ENCODE results near the gene YTHDC2.

The YTHDC2 gene

DNA sequence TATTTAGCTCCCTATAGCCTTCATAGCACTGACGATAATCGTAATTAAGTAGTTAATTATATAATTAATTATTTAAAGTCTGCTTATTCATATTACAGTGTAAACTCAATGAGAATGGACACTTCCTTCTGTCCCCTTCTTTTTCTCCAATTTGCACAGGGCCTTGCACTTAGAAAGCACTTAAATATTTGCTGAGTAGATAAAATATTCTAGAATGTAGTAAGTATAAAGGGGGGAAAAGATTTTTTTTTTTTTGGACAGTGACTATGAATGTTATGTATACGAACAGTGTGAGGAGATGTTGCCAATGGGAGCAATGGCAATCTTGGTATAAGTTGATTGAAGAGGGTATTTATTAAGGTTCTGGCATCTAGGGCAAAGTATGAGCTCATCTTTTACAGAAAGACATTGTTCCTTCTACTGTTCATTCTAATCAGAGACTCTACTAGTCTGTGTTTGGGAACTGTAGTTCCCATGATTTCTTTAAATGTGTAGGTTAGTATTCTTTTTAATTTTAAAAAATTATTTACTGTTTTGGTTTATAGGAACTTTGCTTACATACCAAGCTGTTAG, 49.4 kb downstream of the YTHDC2 start:
- no peak for DNase-seq
- peaks cover 75% of the 10 kb centered on the region for H3K36me3 Mint-ChIP-seq (ENCODE audit: low read depth)
- no peak for TF ChIP-seq CTCF (IDR thresholded peaks at IDR 0.05)
- H3K4me1 Mint-ChIP-seq, result no peaks in the 10 kb centered on the region
- H3K27me3 Mint-ChIP-seq (ENCODE audit: low read depth, poor library complexity), result no peaks in the 10 kb centered on the region
- no peaks in the 10 kb centered on the region for H3K9me3 Mint-ChIP-seq
- no peak overlapping the region for H3K4me3 Mint-ChIP-seq
- no peak overlapping the region for H3K27ac Mint-ChIP-seq

DNA sequence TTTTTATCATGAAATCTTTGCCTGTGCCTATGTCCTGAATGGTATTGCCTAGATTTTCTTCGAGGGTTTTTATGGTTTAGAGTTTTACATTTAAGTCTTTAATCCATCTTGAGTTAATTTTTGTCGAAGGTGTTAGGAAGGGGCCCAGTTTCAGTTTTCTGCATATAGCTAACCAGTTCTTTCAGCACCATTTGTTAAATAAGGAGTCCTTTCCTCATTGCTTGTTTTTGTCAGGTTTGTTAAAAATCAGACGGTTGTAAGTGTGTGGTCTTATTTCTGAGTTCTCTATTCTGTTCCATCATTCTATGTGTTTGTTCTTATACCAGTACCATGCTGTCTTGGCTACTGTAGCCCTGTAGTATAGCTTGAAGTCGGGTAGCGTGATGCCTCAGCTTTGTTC, 55.9 kb downstream of the YTHDC2 start:
- Mint-ChIP-seq H3K27ac (peak overlapping the region; percentile 21), H3K9me3 (peaks cover 32% of the 10 kb centered on the region), H3K36me3 (ENCODE audit: low read depth) (peaks cover 88% of the 10 kb centered on the region), H3K4me3 (no peak overlapping the region), H3K27me3 (ENCODE audit: low read depth, poor library complexity) (no peaks in the 10 kb centered on the region), H3K4me1 (no peaks in the 10 kb centered on the region)
- no peak for TF ChIP-seq CTCF (IDR thresholded peaks at IDR 0.05)
- no peak for DNase-seq

GRCh38 chr5:113572716-113573115, 59.2 kb downstream of the YTHDC2 start:
- no peaks in the 10 kb centered on the region for H3K27me3 Mint-ChIP-seq (ENCODE audit: low read depth, poor library complexity)
- no peaks in the 10 kb centered on the region for H3K4me1 Mint-ChIP-seq
- no peak for DNase-seq
- H3K36me3 Mint-ChIP-seq (ENCODE audit: low read depth), result peaks cover 69% of the 10 kb centered on the region
- no peak overlapping the region for H3K4me3 Mint-ChIP-seq
- H3K27ac Mint-ChIP-seq, result no peak overlapping the region
- no peak for TF ChIP-seq CTCF (IDR thresholded peaks at IDR 0.05)
- peaks cover 32% of the 10 kb centered on the region for H3K9me3 Mint-ChIP-seq

DNA sequence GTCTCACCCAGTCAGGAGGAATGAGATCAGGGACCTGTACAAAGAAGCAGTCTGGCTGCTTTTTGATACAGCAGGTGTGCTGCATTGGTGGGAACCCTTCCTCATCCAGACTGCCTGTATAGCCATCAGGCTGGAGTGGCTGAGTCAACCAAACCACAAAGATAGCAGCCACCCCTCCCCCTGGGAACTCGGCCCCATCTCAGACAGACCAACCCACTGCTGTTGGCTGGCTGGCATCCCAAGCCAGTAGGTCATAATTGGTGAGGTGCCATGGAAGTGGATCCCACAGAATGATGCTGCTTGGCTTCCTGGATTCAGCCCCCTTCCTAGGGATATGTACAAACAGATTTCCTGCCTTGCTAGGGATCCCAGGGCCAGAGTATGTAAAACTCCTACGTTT, 60.9 kb downstream of the YTHDC2 start:
- H3K27me3 Mint-ChIP-seq (ENCODE audit: low read depth, poor library complexity), result no peaks in the 10 kb centered on the region

DNA sequence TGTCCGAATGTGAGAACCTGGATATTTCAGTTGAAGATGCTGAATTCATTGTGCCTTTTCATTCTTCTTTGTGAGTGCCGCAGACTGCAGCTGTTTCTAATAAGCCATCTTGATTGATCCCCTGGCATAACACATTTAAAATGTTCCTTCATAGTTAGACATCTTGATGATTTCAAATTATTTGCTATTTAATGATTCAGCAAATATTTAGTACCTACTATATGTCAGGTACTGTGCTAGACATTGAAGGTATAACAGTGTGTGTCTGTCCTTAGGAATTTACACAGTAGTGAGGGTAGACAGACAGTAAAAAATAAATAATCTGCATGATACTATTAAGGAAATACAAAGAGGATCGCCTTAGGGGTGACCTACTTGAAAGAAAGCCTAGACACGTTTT, 61.6 kb downstream of the YTHDC2 start:
- no peak for DNase-seq
- Mint-ChIP-seq H3K27ac (no peak overlapping the region), H3K27me3 (ENCODE audit: low read depth, poor library complexity) (no peaks in the 10 kb centered on the region), H3K9me3 (peaks cover 22% of the 10 kb centered on the region), H3K4me1 (no peaks in the 10 kb centered on the region), H3K4me3 (no peak overlapping the region), H3K36me3 (ENCODE audit: low read depth) (peaks cover 52% of the 10 kb centered on the region)
- no peak for TF ChIP-seq CTCF (IDR thresholded peaks at IDR 0.05)

More for the DNA sequence above, 60.9 kb downstream of the YTHDC2 start:
- H3K4me1 Mint-ChIP-seq, result no peaks in the 10 kb centered on the region
- TF ChIP-seq CTCF (IDR thresholded peaks at IDR 0.05), result no peak
- H3K4me3 Mint-ChIP-seq, result no peak overlapping the region
- H3K27ac Mint-ChIP-seq, result no peak overlapping the region
- peaks cover 25% of the 10 kb centered on the region for H3K9me3 Mint-ChIP-seq
- no peak for DNase-seq
- peaks cover 58% of the 10 kb centered on the region for H3K36me3 Mint-ChIP-seq (ENCODE audit: low read depth)

DNA sequence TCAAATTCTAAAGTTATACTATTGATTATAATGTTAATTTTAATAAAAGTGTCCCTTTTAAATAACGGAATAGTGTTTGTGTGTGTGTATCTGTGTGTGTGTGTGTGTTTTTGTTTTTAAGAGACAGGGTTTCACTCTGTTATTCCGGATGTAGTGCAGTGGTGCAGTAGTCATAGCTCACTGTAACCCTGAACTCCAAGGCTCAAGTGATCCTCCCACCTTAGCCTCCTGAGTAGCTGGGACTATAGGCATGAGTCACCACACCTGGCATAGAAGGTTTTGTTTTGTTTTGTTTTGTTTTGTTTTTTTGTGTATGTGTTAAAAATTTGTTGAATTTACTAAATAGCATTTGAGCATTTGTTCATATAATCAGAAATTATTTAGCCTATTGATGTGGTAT, 64.6 kb downstream of the YTHDC2 start:
- H3K36me3 Mint-ChIP-seq (ENCODE audit: low read depth), result peaks cover 29% of the 10 kb centered on the region
- H3K4me1 Mint-ChIP-seq, result no peaks in the 10 kb centered on the region
- no peak overlapping the region for H3K27ac Mint-ChIP-seq
- TF ChIP-seq CTCF (IDR thresholded peaks at IDR 0.05), result no peak
- no peak overlapping the region for H3K4me3 Mint-ChIP-seq
- no peaks in the 10 kb centered on the region for H3K27me3 Mint-ChIP-seq (ENCODE audit: low read depth, poor library complexity)
- DNase-seq, result no peak
- peaks cover 6% of the 10 kb centered on the region for H3K9me3 Mint-ChIP-seq

All from nephron progenitor cell (in vitro differentiated cells).